Gastroesophageal sphincter (tissue), 4 donors: ENCODE results near the gene SUSD6. TPM values are rescaled to one million over a fixed set of nuclear protein-coding genes. Genes with fewer than 3 reads are reported as not detected.
A peak's percentile ranks its signal among the peaks of the same experiment; 100 is the strongest.

Experiments
- ATAC-seq: fragments of 150-250 bp; one replicate; pipeline ENCODE4 v1.9.1; 2016; ENCODE audit warnings: mild to moderate bottlenecking, moderate library complexity
- H3K27ac ChIP-seq, 4 donors: fragments of 200-600 bp; sonication (generic) in 3 of 4; 1 replicate in 3 of 4; 2 replicates in 1 of 4; pipeline ENCODE4 v1.5.1; 2016 to 2019
- H3K27me3 ChIP-seq: fragments of 200-600 bp; sonication (generic); one replicate; pipeline ENCODE4 v1.5.1; 2019
- H3K36me3 ChIP-seq, 2 donors: fragments of 200-600 bp; sonication (generic); one replicate each; pipeline ENCODE4 v1.5.1; 2019; ENCODE audit warnings: control low read depth in 1 of 2
- H3K4me1 ChIP-seq, 3 donors: fragments of 200-600 bp; sonication (generic); 1 replicate in 2 of 3; 2 replicates in 1 of 3; pipeline ENCODE4 v1.5.1; 2016 to 2019; ENCODE audit warnings: control low read depth in 2 of 3
- H3K4me3 ChIP-seq, 2 donors: fragments of 200-600 bp; sonication (generic); one replicate each; pipeline ENCODE4 v1.5.1; 2019; ENCODE audit warnings: mild to moderate bottlenecking in 1 of 2, moderate library complexity in 1 of 2
- H3K9me3 ChIP-seq, 3 donors: fragments of 200-600 bp; sonication (generic); one replicate each; pipeline ENCODE4 v1.5.1; 2017 to 2019; ENCODE audit warnings: control low read depth in 2 of 3
- CTCF ChIP-seq, 4 experiments: fragments of 200-600 bp in 2 of 4; fragments of 450-650 bp in 2 of 4; sonication (generic) in 1 of 4; IDR thresholded peaks; one replicate each; pipeline ENCODE4 v1.5.1; 2017 to 2019; ENCODE audit warnings: antibody characterized with exemption in 4 of 4, mild to moderate bottlenecking in 2 of 4, moderate library complexity in 2 of 4
- EP300 ChIP-seq: sonication (generic); formaldehyde crosslinking; IDR thresholded peaks from one replicate; pipeline ENCODE4 v1.6.1; 2017; ENCODE audit warnings: antibody characterized with exemption, mild to moderate bottlenecking
- POLR2A ChIP-seq, 2 donors: fragments of 450-650 bp; IDR thresholded peaks; one replicate each; pipeline ENCODE4 v1.6.1; 2017; ENCODE audit warnings: antibody characterized with exemption in 2 of 2, mild to moderate bottlenecking in 2 of 2, moderate library complexity in 1 of 2
- POLR2AphosphoS5 ChIP-seq: sonication (generic); formaldehyde crosslinking; IDR thresholded peaks from one replicate; pipeline ENCODE4 v1.6.1; 2017; ENCODE audit warnings: antibody characterized with exemption
- WGBS, 2 donors: methylation state at CpG; one replicate each; pipeline ENCODE4 v1.1.5; 2018; ENCODE audit warnings: low coverage in 1 of 2; 5-methylcytosine and 5-hydroxymethylcytosine counted together
- total RNA-seq, 4 donors: library from RNA; depleted of rRNA; stranded (reverse); fragments of >200 nt; gene quantifications; one replicate each; pipeline ENCODE4 v1.1.0, GENCODE V29; 2016

The SUSD6 gene
- total RNA-seq, 4 donors from 2014 or later = 24.4 to 40.6 (median 38.5) TPM

- no peak overlapping the region for H3K27ac ChIP-seq
- ATAC-seq = no peak
- H3K4me3 ChIP-seq = no peak overlapping the region
- no peak for TF ChIP-seq CTCF (IDR thresholded peaks at IDR 0.05)
- TF ChIP-seq EP300 = no peak
- TF ChIP-seq POLR2A (IDR thresholded peaks at IDR 0.05) = no peak
- no peak for TF ChIP-seq POLR2AphosphoS5
- no peaks in the 10 kb centered on the region for H3K36me3 ChIP-seq
- peaks cover 0 to 7% (median 1%) of the 10 kb centered on the region in 3 donors for H3K4me1 ChIP-seq
- peaks cover 31% of the 10 kb centered on the region for H3K27me3 ChIP-seq
- 78 to 88% methylated on average over 2 of the region's 2 CpGs for WGBS, 2 donors
- no peaks in the 10 kb centered on the region for H3K9me3 ChIP-seq
Measured at GRCh38 chr14:69579476-69579875, 31.9 kb upstream of the SUSD6 start.

GRCh38 chr14:69580009-69580577, 31.3 kb upstream of the SUSD6 start:
- Histone ChIP-seq H3K4me1 (peaks cover 0 to 5% (median 0%) of the 10 kb centered on the region in 3 donors), H3K27ac (no peak overlapping the region), H3K4me3 (no peak overlapping the region), H3K27me3 (peaks cover 25% of the 10 kb centered on the region), H3K36me3 (no peaks in the 10 kb centered on the region), H3K9me3 (no peaks in the 10 kb centered on the region)
- no peak for TF ChIP-seq EP300
- peak in 1 of 4 experiments; percentile 20 for TF ChIP-seq CTCF (IDR thresholded peaks at IDR 0.05)
- peak; percentile 50 for TF ChIP-seq POLR2AphosphoS5
- TF ChIP-seq POLR2A (IDR thresholded peaks at IDR 0.05) = no peak
- WGBS, 2 donors = 24 to 34% methylated on average over 4 to 6 of the region's 7 CpGs
- ATAC-seq = peak; percentile 87

GRCh38 chr14:69581316-69581935, 30.0 kb upstream of the SUSD6 start:
- Histone ChIP-seq H3K27me3 (peaks cover 11% of the 10 kb centered on the region), H3K27ac (no peak overlapping the region), H3K9me3 (no peaks in the 10 kb centered on the region), H3K36me3 (no peaks in the 10 kb centered on the region), H3K4me1 (peaks cover 0 to 7% (median 0%) of the 10 kb centered on the region in 3 donors), H3K4me3 (no peak overlapping the region)
- ATAC-seq = no peak
- TF ChIP-seq CTCF (IDR thresholded peaks at IDR 0.05) (no peak), POLR2A (IDR thresholded peaks at IDR 0.05) (no peak), EP300 (no peak), POLR2AphosphoS5 (no peak)
- WGBS, 2 donors = 50 to 77% methylated on average over 1 to 6 of the region's 7 CpGs

GRCh38 chr14:69582212-69582611, 29.2 kb upstream of the SUSD6 start:
- TF ChIP-seq CTCF (IDR thresholded peaks at IDR 0.05) = no peak
- no peak for TF ChIP-seq POLR2AphosphoS5
- TF ChIP-seq POLR2A (IDR thresholded peaks at IDR 0.05) = no peak
- TF ChIP-seq EP300 = no peak
- H3K27ac ChIP-seq = no peak overlapping the region
- no peak overlapping the region for H3K4me3 ChIP-seq
- H3K9me3 ChIP-seq = no peaks in the 10 kb centered on the region
- no peak for ATAC-seq
- H3K36me3 ChIP-seq = no peaks in the 10 kb centered on the region
- WGBS, 2 donors = 89 to 100% methylated on average over 1 of the region's 1 CpG
- peaks cover 0 to 7% (median 0%) of the 10 kb centered on the region in 3 donors for H3K4me1 ChIP-seq
- H3K27me3 ChIP-seq = peaks cover 3% of the 10 kb centered on the region

- Histone ChIP-seq H3K36me3 (no peaks in the 10 kb centered on the region), H3K9me3 (no peaks in the 10 kb centered on the region), H3K4me3 (no peak overlapping the region), H3K4me1 (peaks cover 0 to 7% (median 0%) of the 10 kb centered on the region in 3 donors), H3K27me3 (no peaks in the 10 kb centered on the region), H3K27ac (no peak overlapping the region)
- ATAC-seq = no peak
- TF ChIP-seq POLR2AphosphoS5 = no peak
- TF ChIP-seq POLR2A (IDR thresholded peaks at IDR 0.05) = no peak
- TF ChIP-seq CTCF (IDR thresholded peaks at IDR 0.05) = no peak
- TF ChIP-seq EP300 = no peak
- WGBS, 2 donors = 84 to 97% methylated on average over 4 of the region's 4 CpGs
Measured at GRCh38 chr14:69582829-69583228, 28.6 kb upstream of the SUSD6 start.
